GM18909 (cell line): ENCODE data around the gene SMARCD1.
"Not testable (repeated sequence)": the region's sequence is repeated elsewhere in the genome, so short reads cannot be mapped to it uniquely, and the experiment has no call there.

Source experiments
- ATAC-seq: cut with Tn5 transposase; IDR thresholded peaks from one replicate; pipeline ENCODE4 v1.9.1; 2021; ENCODE audit warnings: mild to moderate bottlenecking; ENCODE audit not compliant: unreplicated experiment, poor library complexity

Gene SMARCD1

GRCh38 chr12:50074936-50075807 is 10.0 kb upstream of the SMARCD1 start:
- peak; percentile 85 for ATAC-seq

- no peak for ATAC-seq
Measured at GRCh38 chr12:50075808-50076170, 9.4 kb upstream of the SMARCD1 start.

DNA sequence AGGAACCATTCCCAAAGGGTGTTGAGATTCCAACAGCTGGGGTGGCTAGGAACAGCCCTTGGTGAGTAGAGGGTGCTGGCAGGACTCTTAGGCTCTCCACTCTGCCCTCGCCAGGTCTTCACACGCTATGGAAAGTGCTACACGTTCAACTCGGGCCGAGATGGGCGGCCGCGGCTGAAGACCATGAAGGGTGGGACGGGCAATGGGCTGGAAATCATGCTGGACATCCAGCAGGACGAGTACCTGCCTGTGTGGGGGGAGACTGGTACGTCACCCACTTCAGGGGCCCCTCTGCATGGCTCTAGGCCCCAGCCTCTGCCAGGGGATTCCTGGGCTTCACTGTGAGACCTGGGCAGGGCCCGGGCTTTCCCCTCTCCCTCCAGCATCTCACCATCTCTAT is 8.0 kb upstream of the SMARCD1 start:
- no peak for ATAC-seq

- ATAC-seq, result no peak
Measured at GRCh38 chr12:50078281-50078680, 6.9 kb upstream of the SMARCD1 start.

- no peak for ATAC-seq
Measured at GRCh38 chr12:50079771-50080170, 5.4 kb upstream of the SMARCD1 start.

- no peak for ATAC-seq
Measured at GRCh38 chr12:50081096-50081808, 3.9 kb upstream of the SMARCD1 start.

DNA sequence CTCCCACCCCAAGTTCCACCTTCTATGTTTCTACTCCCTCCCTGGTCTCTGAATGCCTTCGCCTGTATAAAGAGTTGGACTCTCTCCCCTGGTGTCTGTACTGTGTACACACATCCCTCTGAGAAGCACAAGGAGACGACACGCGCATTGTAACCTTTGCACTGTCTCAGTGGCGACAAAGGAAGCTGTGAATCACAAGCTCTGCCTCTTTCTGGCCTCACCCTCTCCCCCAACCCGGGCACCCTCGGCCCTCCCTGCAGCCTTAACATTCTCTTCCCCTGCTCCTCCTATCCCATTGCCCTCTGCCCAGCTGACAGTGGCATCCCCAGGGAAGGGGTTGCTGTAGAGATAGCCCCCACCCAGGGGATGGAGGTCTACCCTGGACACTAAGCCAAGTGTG is 2.5 kb upstream of the SMARCD1 start:
- no peak for ATAC-seq

- no peak for ATAC-seq
Measured at GRCh38 chr12:50083301-50083700, 1.8 kb upstream of the SMARCD1 start.

GRCh38 chr12:50084409-50084774 is 750 bp upstream of the SMARCD1 start:
- ATAC-seq, result not testable (repeated sequence)

GRCh38 chr12:50085615-50086072 is 502 bp downstream of the SMARCD1 start:
- ATAC-seq, result no peak

DNA sequence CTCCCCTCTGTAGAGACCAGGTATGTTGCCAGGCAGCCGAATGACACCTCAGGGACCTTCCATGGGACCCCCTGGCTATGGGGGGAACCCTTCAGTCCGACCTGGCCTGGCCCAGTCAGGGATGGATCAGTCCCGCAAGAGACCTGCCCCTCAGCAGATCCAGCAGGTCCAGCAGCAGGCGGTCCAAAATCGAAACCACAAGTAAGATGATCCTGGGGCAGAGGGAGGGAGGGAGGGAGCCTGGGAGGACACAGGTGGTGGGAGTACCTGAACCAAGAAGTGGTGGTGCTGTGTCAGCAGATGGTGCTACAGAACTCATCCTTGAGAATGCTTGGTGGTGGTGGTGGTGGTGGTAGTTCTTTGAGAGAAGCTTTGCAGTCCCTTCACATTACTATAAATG is 1.0 kb downstream of the SMARCD1 start:
- no peak for ATAC-seq

DNA sequence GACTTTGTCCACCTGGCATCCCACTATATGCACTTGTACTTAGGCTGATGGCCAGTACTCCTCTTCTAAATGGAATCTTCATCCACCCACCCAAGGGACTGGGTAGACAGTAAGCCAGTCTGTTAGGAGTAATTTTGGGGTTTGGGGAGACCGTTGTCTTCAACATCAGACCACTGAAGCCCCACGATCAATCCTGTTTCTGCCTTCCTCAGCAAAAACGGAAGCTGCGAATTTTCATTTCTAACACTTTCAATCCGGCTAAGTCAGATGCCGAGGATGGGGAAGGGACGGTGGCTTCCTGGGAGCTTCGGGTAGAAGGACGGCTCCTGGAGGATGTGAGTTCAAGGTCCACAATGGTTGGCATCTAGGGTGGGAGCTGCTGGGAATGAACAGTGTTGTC is 2.0 kb downstream of the SMARCD1 start:
- no peak for ATAC-seq

- no peak for ATAC-seq
Measured at GRCh38 chr12:50087995-50088394, 2.9 kb downstream of the SMARCD1 start.

- no peak for ATAC-seq
Measured at GRCh38 chr12:50088577-50089335, 3.6 kb downstream of the SMARCD1 start.

GRCh38 chr12:50089730-50090129 is 4.6 kb downstream of the SMARCD1 start:
- ATAC-seq, result no peak

GRCh38 chr12:50090391-50090790 is 5.2 kb downstream of the SMARCD1 start:
- no peak for ATAC-seq

- no peak for ATAC-seq
Measured at GRCh38 chr12:50097952-50098351, 12.8 kb downstream of the SMARCD1 start.

DNA sequence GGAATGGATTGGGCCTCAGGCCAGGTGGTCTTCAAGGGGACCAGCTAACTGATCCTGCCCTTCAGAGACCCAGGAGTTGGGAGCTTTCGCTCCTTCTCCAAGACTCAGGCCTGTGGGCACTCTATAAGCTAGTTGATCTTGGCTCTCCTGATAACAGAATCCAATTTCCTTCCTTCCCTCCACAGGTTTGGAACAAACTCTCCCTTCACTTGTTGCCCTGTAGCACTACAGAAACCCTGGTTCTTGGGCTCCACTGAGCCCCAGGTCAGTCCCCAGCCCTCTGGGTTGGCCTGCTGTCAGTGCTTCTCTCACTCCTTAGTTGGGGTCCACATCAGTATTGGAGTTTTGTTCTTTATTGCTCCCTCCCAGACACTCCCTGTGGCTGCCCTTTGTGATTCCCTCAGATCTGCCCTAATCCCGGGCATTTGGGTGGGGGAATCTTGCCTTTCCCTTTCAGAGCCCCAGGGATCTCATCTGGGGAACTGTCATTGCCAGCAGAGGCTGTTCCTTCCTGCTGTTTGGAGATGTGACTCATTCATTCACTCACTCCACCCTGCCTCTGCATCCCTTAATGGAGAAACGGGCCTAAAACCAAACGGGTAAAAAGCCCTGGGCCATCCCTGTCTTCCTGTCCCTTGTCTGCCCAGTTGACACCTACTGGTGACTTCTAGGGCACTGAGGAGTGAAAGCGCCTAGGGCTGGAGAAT is 14.3 kb downstream of the SMARCD1 start:
- ATAC-seq, result no peak

DNA sequence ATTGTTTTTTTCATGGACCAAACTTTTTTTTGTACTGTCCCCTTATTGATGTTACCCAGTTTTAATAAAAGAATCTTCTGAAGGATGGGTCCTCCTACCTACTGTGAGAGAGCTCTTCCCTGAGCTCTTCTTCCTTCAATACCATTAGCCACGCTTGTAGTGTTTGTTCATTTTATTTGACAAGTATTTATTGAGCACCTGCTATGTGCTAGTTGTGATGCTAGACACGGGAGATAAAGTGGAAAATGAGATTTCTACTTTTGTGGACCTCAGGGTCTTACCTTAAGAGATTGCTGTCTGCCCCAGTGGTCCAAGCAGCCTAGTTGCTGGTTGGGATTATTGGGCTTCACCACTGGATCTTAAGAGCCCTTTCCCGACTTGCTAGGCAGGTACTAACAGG is 15.4 kb downstream of the SMARCD1 start:
- ATAC-seq, result no peak

DNA sequence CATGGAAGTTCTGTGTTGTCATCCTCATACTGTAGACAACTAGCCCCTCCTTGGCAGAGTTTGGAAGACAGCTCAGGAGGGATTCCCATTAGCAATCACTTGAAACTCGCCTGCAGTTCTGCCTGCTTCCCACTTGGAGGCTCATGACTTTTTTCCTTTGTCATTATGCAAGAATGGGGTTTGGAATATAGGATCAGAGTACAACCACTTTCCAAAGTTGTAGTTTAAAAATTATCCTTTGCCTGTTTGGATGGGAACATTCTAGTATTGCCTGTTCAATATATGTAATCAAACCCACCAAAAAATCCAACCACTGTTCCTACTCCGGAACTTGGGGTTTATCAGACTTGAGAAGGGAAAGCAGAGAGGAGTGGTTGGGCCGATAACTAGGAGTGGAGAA is 16.5 kb downstream of the SMARCD1 start:
- ATAC-seq, result no peak
